Measurements from ENCODE around the gene NSF.
"Not testable (repeated sequence)": the region's sequence is repeated elsewhere in the genome, so short reads cannot be mapped to it uniquely, and the experiment has no call there.

Gene NSF

DNA sequence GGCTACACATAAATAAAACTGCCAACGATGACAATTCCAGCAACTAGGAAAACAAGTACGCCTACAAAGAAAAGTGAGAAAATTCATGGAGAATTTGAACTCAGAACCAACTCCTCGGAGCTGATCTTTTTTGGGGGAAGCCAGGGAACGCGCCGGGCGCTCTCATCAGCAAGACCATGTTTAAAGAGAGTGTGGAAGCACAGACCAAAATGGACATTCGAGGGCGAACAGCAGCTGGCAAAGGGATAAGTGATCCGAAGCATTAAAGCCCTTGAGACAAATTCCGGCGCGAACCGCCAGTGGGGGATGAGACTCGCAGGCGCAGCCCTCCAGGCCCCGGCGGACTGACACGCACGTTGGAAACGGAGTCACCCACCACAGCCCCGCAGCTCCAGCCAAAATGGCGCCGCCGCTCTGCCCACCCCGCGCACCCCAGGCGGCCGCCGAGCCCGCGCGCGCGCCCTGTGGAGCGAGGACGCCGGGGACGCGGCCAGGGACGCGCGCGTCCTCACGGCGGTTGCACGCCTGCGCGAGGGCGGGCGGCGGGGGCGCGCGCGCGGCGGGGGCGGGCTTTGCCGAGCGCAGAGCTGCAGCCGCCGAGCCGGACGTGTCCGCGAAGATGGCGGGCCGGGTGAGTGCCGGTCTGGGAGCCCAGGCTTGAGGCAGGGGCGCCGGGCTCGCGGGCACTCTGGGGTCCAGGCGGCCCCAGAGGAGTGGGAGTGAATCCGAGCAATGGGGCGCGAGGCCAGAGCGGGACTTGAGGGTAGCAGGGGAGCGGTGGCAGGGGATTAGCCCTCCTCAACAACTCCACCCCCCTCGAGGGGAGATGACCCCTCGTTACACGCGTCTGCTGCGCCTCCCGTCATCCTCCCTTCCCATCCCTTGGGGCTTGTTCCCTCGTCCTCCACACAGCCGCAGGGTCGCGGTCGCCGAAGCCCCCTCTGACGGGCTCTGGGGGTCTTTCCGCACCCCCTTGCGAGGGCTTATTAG is at the start of gene NSF:
TSS of gene NSF (plus strand) at position 513 of the 990 bp plus-strand sequence. CDS start at position 620, 107 bp downstream.
- DNase-seq (ENCODE audit: low spot score); in situ Hi-C loops (cut with MboI; ENCODE audit: low sequenced_read_pairs, unreplicated experiment): not testable (repeated sequence)

DNA sequence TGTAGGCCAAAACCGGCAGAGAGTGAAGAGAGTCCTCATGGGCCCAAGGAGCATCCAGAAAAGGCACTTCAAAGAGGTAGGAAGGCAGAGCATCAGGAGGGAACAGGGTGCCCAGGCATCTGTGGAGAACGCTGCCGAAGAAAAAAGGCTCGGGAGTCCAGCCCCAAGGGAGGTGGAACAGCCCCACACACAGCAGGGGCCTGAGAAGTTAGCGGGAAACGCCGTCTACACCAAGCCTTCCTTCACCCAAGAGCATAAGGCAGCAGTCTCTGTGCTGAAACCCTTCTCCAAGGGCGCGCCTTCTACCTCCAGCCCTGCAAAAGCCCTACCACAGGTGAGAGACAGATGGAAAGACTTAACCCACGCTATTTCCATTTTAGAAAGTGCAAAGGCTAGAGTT is 41.9 kb upstream of the NSF start:
- DNase-seq (ENCODE audit: low spot score); in situ Hi-C loops (cut with MboI; ENCODE audit: low sequenced_read_pairs, unreplicated experiment): not testable (repeated sequence)

DNA sequence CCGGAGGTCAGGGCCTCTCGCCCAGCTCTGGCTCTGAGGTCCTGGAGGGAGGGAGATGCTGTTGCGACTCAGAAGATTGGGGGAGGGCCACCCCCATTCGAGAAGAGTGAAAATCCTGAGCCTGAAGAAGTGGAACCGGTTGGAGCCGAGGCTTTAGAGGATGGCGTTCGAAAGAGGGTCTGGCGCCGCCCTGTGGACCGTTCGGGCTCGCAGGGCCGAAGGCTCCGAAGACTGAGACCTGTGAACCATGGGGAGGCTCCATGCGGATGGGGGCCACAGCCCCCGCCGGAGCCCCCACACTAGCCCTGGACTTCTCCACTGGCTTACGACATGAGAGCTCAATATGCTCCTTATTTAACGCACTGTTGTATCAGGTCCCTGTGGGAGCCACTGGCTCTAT is 31.3 kb upstream of the NSF start:
- in situ Hi-C loops (cut with MboI; ENCODE audit: low sequenced_read_pairs, unreplicated experiment); DNase-seq (ENCODE audit: low spot score): not testable (repeated sequence)

DNA sequence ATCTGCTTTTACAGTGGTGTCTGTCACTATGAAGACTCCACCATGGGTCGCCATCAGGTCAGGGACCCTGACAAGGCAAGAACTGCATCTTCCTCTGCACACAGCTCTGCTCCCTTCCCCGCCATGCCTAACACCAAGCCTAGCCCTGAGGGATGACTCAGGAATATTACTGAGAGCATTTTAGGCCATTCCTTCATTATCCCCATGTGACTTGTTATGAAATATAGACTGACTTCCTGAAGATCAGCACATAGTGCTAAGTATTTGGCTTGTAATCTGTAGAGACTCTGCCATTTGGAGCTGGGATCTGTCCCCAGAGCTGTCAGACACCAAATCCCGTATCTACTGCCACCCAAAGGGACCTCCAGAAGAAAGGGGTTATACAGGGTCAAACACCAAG is 30.4 kb upstream of the NSF start:
- in situ Hi-C loops (cut with MboI; ENCODE audit: low sequenced_read_pairs, unreplicated experiment); DNase-seq (ENCODE audit: low spot score): not testable (repeated sequence)

DNA sequence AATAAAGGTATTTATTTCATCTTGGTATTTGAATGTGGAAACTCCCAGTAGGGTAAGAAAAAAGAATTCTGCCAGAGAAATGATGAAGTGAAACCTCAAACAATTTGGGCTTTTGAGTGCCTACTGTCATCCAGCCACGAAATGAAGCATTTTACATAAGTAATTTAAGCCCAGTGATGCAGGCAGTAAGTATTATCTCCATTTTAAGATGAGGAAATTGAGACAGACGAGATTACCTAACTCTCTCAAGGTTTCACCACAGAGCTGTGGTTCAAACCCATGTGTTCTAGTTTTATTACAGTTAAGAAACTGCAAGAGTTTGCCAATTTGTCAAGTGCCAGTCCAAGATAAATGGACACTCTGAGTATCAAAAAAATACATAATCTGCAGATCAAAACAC is 24.2 kb upstream of the NSF start:
- in situ Hi-C loops (cut with MboI; ENCODE audit: low sequenced_read_pairs, unreplicated experiment), result not testable (repeated sequence)

DNA sequence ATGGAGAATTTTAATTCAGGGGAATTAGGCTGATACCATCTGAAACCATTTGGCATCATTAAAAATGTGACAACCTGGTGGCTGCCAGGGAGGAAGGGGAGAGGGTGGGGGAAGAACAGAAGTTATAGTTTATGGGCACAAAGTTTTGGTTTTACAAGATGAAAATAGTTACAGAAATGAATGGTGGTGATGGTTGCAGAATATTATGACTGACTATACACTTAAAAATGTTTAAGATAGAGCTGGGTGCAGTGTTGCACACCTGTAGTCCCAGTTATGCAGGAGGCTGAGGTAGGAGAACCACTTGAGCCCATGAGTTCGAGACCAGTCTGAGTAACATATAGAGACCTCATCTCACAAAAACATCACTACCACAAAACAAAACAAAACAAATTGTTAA is 23.5 kb upstream of the NSF start:
- in situ Hi-C loops (cut with MboI; ENCODE audit: low sequenced_read_pairs, unreplicated experiment); DNase-seq (ENCODE audit: low spot score): not testable (repeated sequence)

More for the DNA sequence above, 24.2 kb upstream of the NSF start:
- DNase-seq (ENCODE audit: low spot score), result not testable (repeated sequence)

DNA sequence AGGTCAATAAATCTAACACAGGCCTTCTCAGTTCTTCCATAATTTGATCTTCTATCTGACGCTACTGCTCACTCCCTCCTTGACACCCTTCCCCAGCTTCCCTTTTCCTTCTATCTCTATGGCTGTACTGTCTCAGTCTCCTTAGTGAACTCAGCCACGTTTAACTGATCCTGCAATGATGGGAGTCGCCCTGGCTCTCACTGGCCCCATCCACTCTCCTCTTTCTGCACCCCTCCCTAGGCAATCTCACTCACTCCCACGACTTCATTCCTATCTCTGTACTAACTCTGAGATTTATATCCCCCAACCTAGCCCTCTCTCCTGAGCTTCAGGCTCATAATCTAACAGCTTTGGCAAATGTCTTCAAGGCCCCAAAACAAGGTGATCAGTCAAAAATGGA is 18.7 kb upstream of the NSF start:
- in situ Hi-C loops (cut with MboI; ENCODE audit: low sequenced_read_pairs, unreplicated experiment); DNase-seq (ENCODE audit: low spot score): not testable (repeated sequence)

DNA sequence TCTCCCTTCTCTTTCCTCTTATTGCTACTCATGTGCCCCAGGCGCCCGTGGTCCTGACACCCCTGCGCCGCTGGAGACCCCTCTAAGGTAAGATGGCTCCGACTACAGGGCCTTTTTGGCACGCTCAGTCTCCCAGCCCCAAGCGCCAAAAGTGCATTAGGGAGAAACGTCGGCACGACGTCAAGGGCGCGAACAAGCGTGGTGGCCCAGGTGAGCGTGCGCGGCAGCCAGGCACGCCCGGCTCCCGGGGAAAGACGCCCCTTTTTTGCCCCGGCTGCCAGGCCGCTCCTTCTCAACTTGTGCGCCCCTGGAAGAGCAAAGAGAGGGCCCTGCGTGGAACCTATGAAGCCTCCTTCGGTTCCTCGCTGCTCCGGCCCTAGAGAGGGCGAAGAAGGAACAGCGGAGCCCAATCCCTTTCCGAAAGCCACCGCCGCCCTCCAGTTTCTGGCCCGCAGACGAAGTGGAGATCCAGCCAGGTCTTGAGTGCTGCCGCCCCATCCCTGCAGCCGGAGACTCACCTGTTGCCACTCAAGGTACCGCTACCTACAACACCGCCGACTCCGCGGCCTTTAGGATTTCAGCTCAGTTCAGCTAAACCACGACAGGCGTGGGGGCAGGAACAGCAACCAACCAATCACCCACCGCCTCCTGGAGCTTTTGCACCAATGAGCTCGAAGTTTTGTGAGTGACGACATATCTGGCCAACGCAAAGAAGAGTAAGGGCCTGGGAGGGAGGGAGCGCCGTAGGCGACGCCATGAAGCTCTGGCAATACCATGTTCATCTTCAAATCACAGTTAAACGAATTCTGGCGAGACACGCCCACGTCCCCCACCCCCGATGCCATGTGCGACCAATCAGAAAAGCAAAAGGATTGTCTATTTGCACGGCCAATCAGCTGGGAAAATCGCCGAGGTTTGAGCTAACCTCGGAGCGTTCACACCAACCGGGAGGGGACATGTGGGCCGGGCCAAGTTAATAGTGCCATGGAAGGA is 11.1 kb upstream of the NSF start, which contains the start of gene ARL17A:
TSS of gene ARL17A (minus strand) at position 609 of the 993 bp plus-strand sequence. CDS start 3,369 bp downstream, outside the sequence.
- DNase-seq (ENCODE audit: low spot score); in situ Hi-C loops (cut with MboI; ENCODE audit: low sequenced_read_pairs, unreplicated experiment): not testable (repeated sequence)

DNA sequence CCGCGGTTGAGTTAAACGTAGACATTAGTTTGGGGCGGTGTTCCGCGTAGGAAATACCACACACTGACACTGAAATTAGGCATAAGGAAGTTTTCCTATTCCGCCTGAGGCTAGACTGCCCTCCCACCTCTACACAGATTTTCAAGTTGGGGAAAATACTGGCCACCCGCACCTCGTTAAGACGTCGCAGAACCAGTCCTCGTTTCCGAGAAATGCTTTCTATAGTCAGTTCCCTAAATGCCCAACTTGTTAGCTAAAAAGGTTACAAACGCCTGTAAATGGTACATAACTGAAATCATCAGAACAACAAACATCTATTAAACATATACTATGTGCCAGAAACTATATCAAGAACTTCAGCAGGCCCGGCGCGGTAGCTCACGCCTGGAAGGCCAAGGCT is 10.4 kb upstream of the NSF start:
- in situ Hi-C loops (cut with MboI; ENCODE audit: low sequenced_read_pairs, unreplicated experiment); DNase-seq (ENCODE audit: low spot score): not testable (repeated sequence)

DNA sequence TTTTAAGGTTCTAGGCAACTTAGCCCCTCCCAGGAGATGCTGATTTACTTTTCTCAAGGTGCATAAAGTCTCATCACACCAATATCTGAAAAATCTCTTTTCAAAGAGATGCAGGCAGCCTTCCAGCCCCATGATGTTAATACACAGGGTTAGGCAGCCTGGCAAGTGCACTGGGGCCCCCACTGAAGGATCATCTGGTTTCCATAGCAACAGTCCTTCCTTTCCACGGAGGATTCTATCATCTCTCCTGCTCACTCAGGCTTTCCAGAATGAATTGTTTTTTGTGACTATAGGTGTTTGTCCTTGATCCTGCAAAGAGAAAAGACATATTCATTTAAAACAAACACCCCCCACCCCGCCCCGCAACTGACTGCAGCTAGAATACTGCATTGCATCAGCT is 5.0 kb upstream of the NSF start:
- DNase-seq (ENCODE audit: low spot score); in situ Hi-C loops (cut with MboI; ENCODE audit: low sequenced_read_pairs, unreplicated experiment): not testable (repeated sequence)

DNA sequence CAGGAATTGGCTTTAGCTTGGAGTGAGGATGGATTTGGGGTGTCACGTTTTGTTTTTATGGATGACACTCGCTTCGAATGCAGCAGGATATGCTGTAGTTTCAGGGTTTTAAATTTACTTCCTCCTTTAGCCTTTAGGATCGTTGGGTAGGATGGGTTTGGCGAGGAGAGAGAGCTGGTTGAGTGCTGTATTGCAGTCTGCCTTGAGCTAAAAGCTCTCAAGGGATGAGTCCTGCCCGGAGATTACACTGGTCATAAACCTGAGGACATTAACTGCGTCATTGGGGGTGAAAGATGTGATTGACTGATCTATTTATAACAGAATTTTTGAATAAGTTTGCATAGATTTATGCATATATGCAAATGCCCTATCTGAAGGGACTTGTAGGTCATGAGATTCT is 863 bp downstream of the NSF start:
- DNase-seq (ENCODE audit: low spot score); in situ Hi-C loops (cut with MboI; ENCODE audit: low sequenced_read_pairs, unreplicated experiment): not testable (repeated sequence)

DNA sequence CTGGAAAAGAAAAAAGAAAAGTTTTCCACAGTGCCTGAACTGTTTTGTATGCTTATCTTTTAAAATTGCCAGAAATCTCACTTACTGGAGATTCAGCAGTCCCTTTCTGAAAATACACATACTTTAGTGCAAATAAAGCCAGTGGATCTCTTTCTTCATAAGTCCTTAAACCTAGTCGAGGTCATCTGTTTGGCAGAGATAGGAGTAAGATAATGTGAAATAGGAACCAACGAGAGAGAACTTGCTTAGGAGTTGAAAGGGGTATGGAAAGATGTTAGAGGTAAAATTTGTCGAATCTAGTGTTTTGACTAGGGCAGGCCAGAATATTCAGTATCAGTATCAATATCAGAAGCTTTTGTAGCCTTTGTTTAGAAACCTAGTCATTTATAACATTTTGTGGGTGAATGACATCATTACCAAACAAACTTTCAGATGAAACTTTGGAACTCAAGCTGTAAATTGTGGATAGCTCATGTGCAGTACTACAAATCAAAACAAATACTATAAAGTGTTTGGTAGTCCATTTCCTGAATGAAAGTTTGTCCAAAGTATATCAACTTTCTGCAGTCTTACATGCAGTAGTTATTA is 8.0 kb downstream of the NSF start:
- in situ Hi-C loops (cut with MboI; ENCODE audit: low sequenced_read_pairs, unreplicated experiment); DNase-seq (ENCODE audit: low spot score): not testable (repeated sequence)

DNA sequence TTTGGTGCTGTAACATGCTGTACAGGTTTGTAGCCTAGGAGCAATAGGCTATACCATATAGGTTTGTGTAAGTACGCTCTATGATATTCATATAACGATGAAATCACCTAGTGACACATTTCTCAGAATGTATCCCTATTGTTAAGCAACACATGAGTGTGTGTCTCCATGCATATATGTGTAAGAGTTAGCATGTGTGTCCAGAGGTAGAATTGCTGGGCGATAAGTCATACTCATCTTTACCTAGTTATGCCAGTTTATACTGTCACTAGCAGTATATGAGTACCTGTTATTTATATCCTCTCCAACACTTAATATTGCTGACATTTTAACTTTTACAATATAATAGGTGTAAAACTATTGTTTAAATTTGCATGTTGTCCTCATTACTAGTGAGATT is 10.3 kb downstream of the NSF start:
- in situ Hi-C loops (cut with MboI; ENCODE audit: low sequenced_read_pairs, unreplicated experiment); DNase-seq (ENCODE audit: low spot score): not testable (repeated sequence)

DNA sequence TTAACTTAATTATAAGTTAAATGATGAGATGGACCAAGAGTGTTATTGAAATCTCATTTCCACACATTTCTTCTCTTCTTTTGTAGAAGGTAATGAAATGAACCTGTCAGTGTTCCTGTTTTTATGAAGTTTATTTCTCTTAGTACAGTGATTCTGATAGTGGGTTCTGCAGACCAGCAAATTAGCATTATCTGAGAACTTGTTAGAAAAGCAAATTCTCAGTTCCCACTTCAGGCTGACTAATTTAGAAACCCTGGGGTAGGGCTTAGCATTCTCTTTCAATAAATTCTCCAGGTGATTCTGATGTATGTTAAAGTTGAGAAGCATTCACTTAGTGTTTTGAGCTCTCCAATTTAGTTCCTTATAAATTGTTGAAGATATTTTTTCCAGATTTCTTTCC is 12.7 kb downstream of the NSF start:
- DNase-seq (ENCODE audit: low spot score); in situ Hi-C loops (cut with MboI; ENCODE audit: low sequenced_read_pairs, unreplicated experiment): not testable (repeated sequence)

DNA sequence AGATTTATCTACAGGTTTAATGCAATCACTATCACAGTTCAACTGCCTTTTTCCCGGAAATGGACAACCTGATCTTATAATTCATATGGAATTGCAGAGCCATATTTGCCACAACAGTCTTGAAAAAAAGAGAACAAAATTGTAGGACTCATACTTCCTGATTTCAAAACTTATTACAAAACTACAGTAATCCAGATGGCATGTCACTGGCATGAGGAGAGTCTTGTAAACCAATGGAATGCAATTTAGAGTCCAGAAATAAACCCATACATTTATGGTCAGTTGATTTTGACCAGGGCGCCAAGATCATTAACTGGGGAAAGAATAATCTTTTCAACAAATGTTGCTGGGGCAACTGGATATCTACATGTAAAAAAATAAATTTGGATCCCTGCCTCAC is 20.8 kb downstream of the NSF start:
- in situ Hi-C loops (cut with MboI; ENCODE audit: low sequenced_read_pairs, unreplicated experiment); DNase-seq (ENCODE audit: low spot score): not testable (repeated sequence)

DNA sequence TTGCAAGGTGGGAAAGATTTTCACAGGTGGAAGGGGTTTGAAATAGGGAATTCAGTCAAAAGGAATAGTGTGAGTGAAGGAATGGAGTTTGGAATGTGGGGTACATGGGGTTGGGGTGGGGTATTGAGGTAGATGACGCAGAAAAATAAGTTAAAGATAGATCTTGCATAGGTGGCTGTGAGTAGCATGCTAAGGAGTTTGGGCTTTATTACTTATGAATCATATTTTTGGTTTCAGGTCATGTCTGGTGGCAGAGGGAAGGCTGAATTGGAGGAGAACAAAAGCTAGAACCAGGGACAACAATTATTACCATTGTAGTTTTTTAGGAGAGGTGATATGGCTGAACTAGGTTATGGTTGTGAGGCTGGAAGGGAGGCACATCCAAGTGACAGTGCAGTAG is 23.4 kb downstream of the NSF start:
- in situ Hi-C loops (cut with MboI; ENCODE audit: low sequenced_read_pairs, unreplicated experiment); DNase-seq (ENCODE audit: low spot score): not testable (repeated sequence)

DNA sequence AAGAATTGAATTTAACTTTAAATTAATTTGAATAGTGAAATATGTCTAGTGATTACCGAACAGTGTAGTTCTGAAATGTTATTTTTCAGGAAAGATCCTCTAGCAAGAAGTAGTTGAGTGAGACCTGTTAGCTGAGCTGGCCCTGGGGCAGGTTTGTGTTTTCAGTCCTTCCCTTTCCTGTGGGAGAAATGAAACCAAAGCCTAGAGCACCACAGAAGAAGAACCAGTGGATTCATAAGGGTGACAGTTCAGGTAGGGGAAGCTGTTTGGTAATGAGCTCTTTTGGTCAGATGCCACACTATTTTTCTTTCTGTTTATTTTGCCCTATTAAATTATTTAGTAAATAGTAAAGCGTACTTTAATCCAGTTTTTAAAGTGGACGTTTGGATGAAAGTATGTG is 26.7 kb downstream of the NSF start:
- DNase-seq (ENCODE audit: low spot score); in situ Hi-C loops (cut with MboI; ENCODE audit: low sequenced_read_pairs, unreplicated experiment): not testable (repeated sequence)

DNA sequence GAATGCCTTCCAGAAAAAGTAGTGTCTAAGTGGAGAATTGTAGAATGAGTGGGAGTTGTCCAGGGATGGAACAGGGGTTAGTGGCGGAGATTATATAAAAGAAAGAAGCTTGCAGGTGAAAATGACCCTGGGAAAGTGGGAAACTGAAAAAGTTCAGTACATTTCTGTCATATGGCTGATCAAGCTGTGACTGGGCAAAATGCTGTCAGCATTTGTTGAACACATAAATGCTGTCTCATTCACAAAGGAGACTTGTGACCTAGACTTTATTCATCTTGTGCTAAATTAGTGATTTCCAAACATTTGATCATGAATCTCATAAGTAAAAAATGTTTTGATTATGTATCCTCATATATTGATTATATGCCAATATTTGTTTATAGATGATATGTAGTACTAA is 28.5 kb downstream of the NSF start:
- DNase-seq (ENCODE audit: low spot score); in situ Hi-C loops (cut with MboI; ENCODE audit: low sequenced_read_pairs, unreplicated experiment): not testable (repeated sequence)

All from GM13976 (cell line).